WTC11 (cell line): Measurements from ENCODE around the gene LAMA3. TPM values are rescaled to one million over a fixed set of nuclear protein-coding genes. Genes with fewer than 3 reads are reported as not detected.

Experiments
- ATAC-seq: fragments of 200-7000 bp; cut with Tn5 transposase; 2 replicates; pipeline ENCODE4 v1.10.0; 2021; ENCODE audit warnings: mild to moderate bottlenecking, moderate library complexity
- CTCF ChIA-PET: fragments of 300-600 bp; sonication (Branson Sonifier 250); formaldehyde crosslinking; loops from one replicate; lab custom pipeline; 2021; ENCODE audit warnings: antibody characterized with exemption; lab: Charles Lee
- POLR2A ChIA-PET: fragments of 350-600 bp; sonication (Branson Sonifier 250); formaldehyde crosslinking; loops from one replicate; lab custom pipeline; 2021; ENCODE audit warnings: antibody characterized with exemption; lab: Charles Lee
- DNase-seq: peaks from one replicate; pipeline ENCODE4 v3.0.0; 2021; ENCODE audit warnings: low spot score
- H3K27ac Mint-ChIP-seq: 2 replicates; pipeline ENCODE4 v1.8.0; 2021; ENCODE audit warnings: mixed read lengths
- H3K27me3 Mint-ChIP-seq: 2 replicates; pipeline ENCODE4 v1.8.0; 2021; ENCODE audit warnings: low read depth, mild to moderate bottlenecking, moderate library complexity, mixed read lengths
- H3K36me3 Mint-ChIP-seq: 2 replicates; pipeline ENCODE4 v1.8.0; 2021; ENCODE audit warnings: mixed read lengths
- H3K4me1 Mint-ChIP-seq: 2 replicates; pipeline ENCODE4 v1.8.0; 2022; ENCODE audit warnings: mixed read lengths
- H3K4me3 Mint-ChIP-seq: 2 replicates; pipeline ENCODE4 v1.8.0; 2021; ENCODE audit warnings: mild to moderate bottlenecking, moderate library complexity, mixed read lengths
- H3K9me3 Mint-ChIP-seq: 2 replicates; pipeline ENCODE4 v1.8.0; 2021; ENCODE audit warnings: mixed read lengths
- CBFB ChIP-seq: sonication (generic); formaldehyde crosslinking; IDR thresholded peaks from 2 replicates; pipeline ENCODE4 v1.8.1; 2022; ENCODE audit warnings: mild to moderate bottlenecking, low read depth, missing genetic modification reagents
- EMX1 ChIP-seq: fragments of 250-450 bp; sonication (Bioruptor Pico); IDR thresholded peaks from 2 replicates; pipeline ENCODE4 v1.8.0; 2021; ENCODE audit warnings: mild to moderate bottlenecking
- GRHL2 ChIP-seq: fragments of 250-450 bp; sonication (Bioruptor Pico); IDR thresholded peaks from 2 replicates; pipeline ENCODE4 v1.8.0; 2022; ENCODE audit warnings: mild to moderate bottlenecking, moderate library complexity; ENCODE audit not compliant: insufficient replicate concordance, severe bottlenecking
- HMGA2 ChIP-seq: fragments of 250-450 bp; sonication (Bioruptor Pico); IDR thresholded peaks from 2 replicates; pipeline ENCODE4 v1.4.0; 2021; ENCODE audit warnings: mild to moderate bottlenecking, moderate library complexity
- NFE2L1 ChIP-seq: sonication (generic); formaldehyde crosslinking; IDR thresholded peaks from 2 replicates; pipeline ENCODE4 v1.8.1; 2023; ENCODE audit warnings: missing genetic modification reagents
- OVOL2 ChIP-seq: fragments of 250-450 bp; sonication (Bioruptor Pico); IDR thresholded peaks from 2 replicates; pipeline ENCODE4 v1.9.0; 2021; ENCODE audit warnings: mild to moderate bottlenecking, borderline replicate concordance
- ZNF219 ChIP-seq: sonication (generic); formaldehyde crosslinking; IDR thresholded peaks from 2 replicates; pipeline ENCODE4 v1.8.0; 2023; ENCODE audit warnings: missing genetic modification reagents, mild to moderate bottlenecking, borderline replicate concordance
- ZNF423 ChIP-seq: fragments of 250-450 bp; sonication (Bioruptor Pico); IDR thresholded peaks from 2 replicates; pipeline ENCODE4 v2.1.2; 2022; ENCODE audit warnings: mild to moderate bottlenecking, moderate library complexity
- total RNA-seq: library from RNA; stranded (reverse); gene quantifications from 3 replicates; pipeline ENCODE4 v1.2.3, GENCODE V29; 2021
- TF ChIP-seq, protein P1 (sequence below): fragments of 250-450 bp; sonication (Bioruptor Pico); IDR thresholded peaks from 2 replicates; pipeline ENCODE4 v2.1.2; 2022; ENCODE audit warnings: mild to moderate bottlenecking, moderate library complexity
- TF ChIP-seq, protein P2 (sequence below): sonication (generic); formaldehyde crosslinking; IDR thresholded peaks from 2 replicates; pipeline ENCODE4 v1.8.1; 2022; ENCODE audit warnings: low read depth, mild to moderate bottlenecking, moderate library complexity, missing genetic modification reagents, borderline replicate concordance
- TF ChIP-seq, protein P3 (sequence below): sonication (generic); formaldehyde crosslinking; IDR thresholded peaks from 2 replicates; pipeline ENCODE4 v1.8.1; 2023; ENCODE audit warnings: mild to moderate bottlenecking, missing genetic modification reagents
- TF ChIP-seq, protein P4 (sequence below): sonication (generic); formaldehyde crosslinking; IDR thresholded peaks from 2 replicates; pipeline ENCODE4 v1.8.1; 2023; ENCODE audit warnings: mild to moderate bottlenecking, missing genetic modification reagents, moderate library complexity
- TF ChIP-seq, protein P5 (sequence below): sonication (generic); formaldehyde crosslinking; IDR thresholded peaks from 2 replicates; pipeline ENCODE4 v1.8.0; 2022; ENCODE audit warnings: mild to moderate bottlenecking, missing genetic modification reagents
- TF ChIP-seq, protein P6 (sequence below): sonication (generic); formaldehyde crosslinking; IDR thresholded peaks from 2 replicates; pipeline ENCODE4 v1.8.0; 2023; ENCODE audit warnings: missing genetic modification reagents
- TF ChIP-seq, protein P7 (sequence below): sonication (generic); formaldehyde crosslinking; IDR thresholded peaks from 2 replicates; pipeline ENCODE4 v1.8.1; 2022; ENCODE audit warnings: missing genetic modification reagents, borderline replicate concordance
- TF ChIP-seq, protein P8 (sequence below): sonication (generic); formaldehyde crosslinking; IDR thresholded peaks from 2 replicates; pipeline ENCODE4 v1.8.1; 2023; ENCODE audit warnings: mild to moderate bottlenecking, missing genetic modification reagents, moderate library complexity
- TF ChIP-seq, protein P9 (sequence below): fragments of 250-450 bp; sonication (Bioruptor Pico); IDR thresholded peaks from 2 replicates; pipeline ENCODE4 v1.9.0; 2021; ENCODE audit warnings: moderate library complexity, mild to moderate bottlenecking, inconsistent platforms, borderline replicate concordance
- TF ChIP-seq, protein P10 (sequence below): sonication (generic); formaldehyde crosslinking; IDR thresholded peaks from 2 replicates; pipeline ENCODE4 v1.8.1; 2023; ENCODE audit warnings: mild to moderate bottlenecking, missing genetic modification reagents

LAMA3 gene
- total RNA-seq, 1 experiment from 2014 or later: 0.83 TPM

DNA sequence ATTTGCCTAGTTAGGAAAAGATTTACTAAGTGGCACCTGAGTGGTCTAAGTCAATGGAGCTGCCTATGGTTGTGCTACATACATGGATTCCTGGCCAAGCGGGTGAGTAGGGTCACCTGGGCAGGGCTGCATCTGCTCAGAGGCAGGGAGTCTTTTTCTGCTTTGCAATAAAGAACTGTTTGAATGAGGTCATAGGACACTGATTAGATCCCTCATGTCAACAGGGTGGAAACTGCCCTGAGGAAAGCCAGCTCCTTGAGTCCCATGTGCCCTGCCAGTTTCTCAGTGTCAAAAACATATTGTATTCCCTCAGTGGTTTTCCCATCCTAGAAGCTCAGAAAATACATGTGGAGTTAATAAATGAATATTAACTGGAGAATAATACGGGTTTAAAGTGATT, 4.6 kb downstream of the LAMA3 start (continued):
- TF ChIP-seq, protein P1, sequence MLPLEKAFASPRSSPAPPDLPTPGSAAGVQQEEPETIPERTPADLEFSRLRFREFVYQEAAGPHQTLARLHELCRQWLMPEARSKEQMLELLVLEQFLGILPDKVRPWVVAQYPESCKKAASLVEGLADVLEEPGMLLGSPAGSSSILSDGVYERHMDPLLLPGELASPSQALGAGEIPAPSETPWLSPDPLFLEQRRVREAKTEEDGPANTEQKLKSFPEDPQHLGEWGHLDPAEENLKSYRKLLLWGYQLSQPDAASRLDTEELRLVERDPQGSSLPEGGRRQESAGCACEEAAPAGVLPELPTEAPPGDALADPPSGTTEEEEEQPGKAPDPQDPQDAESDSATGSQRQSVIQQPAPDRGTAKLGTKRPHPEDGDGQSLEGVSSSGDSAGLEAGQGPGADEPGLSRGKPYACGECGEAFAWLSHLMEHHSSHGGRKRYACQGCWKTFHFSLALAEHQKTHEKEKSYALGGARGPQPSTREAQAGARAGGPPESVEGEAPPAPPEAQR (CRISPR knock-in tag): no peak
- no peak for TF ChIP-seq ZNF423 (CRISPR knock-in tag)
- TF ChIP-seq, protein P2, sequence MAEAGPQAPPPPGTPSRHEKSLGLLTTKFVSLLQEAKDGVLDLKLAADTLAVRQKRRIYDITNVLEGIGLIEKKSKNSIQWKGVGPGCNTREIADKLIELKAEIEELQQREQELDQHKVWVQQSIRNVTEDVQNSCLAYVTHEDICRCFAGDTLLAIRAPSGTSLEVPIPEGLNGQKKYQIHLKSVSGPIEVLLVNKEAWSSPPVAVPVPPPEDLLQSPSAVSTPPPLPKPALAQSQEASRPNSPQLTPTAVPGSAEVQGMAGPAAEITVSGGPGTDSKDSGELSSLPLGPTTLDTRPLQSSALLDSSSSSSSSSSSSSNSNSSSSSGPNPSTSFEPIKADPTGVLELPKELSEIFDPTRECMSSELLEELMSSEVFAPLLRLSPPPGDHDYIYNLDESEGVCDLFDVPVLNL: no peak
- TF ChIP-seq, protein P3, sequence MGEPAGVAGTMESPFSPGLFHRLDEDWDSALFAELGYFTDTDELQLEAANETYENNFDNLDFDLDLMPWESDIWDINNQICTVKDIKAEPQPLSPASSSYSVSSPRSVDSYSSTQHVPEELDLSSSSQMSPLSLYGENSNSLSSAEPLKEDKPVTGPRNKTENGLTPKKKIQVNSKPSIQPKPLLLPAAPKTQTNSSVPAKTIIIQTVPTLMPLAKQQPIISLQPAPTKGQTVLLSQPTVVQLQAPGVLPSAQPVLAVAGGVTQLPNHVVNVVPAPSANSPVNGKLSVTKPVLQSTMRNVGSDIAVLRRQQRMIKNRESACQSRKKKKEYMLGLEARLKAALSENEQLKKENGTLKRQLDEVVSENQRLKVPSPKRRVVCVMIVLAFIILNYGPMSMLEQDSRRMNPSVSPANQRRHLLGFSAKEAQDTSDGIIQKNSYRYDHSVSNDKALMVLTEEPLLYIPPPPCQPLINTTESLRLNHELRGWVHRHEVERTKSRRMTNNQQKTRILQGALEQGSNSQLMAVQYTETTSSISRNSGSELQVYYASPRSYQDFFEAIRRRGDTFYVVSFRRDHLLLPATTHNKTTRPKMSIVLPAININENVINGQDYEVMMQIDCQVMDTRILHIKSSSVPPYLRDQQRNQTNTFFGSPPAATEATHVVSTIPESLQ (CRISPR knock-in tag): no peak
- TF ChIP-seq HMGA2 (CRISPR knock-in tag): no peak
- TF ChIP-seq, all 79 proteins: peak for 0

DNA sequence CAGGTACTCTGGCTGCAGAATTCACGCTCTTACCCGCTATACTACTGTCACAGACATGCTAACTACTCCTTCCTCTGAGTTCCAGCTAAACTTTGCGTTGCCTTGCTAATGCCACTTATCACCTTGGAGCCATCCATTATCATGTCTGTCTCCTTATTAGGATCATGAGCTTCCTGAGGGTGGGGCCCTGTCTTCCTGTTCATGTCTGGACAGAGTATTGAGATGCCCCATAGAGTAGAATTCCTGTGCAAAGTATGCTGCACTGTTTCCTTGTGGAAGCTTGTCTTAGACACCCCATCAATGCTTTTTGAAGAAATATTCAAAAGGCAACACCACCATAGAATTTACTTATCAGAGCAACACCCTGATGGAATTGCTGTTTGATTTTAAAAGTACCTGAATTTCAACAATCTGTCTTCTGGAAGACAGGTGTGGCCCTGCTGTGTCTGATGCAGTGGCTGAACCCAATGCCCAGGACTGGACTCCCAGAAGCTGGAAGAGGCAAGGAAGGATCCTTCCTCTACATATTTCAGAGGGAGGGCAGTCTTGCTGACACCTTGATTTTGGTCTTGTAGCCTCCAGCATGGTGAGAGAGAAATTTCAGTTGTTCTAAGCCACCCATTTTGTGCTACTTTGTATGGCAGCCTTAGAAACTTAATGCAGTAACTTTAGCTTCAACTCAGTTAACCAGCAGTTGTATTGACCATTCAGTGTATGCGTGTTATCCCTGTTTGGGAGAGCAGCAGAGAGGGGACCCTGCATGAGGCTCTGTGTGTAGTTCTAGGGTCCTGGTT, 5.6 kb downstream of the LAMA3 start:
- Mint-ChIP-seq H3K27ac (no peak overlapping the region), H3K4me1 (peaks cover 3% of the 10 kb centered on the region; the same call in 1 of the 2 replicates), H3K9me3 (no peaks in the 10 kb centered on the region), H3K27me3 (peaks cover 21% of the 10 kb centered on the region), H3K36me3 (no peaks in the 10 kb centered on the region), H3K4me3 (no peak overlapping the region)
- ChIA-PET CTCF (interaction anchor here (4.2 kb wide), 1 partner anchor 8 kb away, joined by 18 read pairs; no protein-coding TSS in a partner anchor), POLR2A (interaction anchor here (0.7 kb wide), 1 partner anchor 73 kb away, joined by 3 read pairs; no protein-coding TSS in a partner anchor)
- ATAC-seq (no peak), DNase-seq (no peak)
- TF ChIP-seq, protein P4, sequence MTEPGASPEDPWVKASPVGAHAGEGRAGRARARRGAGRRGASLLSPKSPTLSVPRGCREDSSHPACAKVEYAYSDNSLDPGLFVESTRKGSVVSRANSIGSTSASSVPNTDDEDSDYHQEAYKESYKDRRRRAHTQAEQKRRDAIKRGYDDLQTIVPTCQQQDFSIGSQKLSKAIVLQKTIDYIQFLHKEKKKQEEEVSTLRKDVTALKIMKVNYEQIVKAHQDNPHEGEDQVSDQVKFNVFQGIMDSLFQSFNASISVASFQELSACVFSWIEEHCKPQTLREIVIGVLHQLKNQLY: no peak
- no peak for TF ChIP-seq ZNF423 (CRISPR knock-in tag)
- no peak for TF ChIP-seq EMX1 (CRISPR knock-in tag)
- TF ChIP-seq, protein P5, sequence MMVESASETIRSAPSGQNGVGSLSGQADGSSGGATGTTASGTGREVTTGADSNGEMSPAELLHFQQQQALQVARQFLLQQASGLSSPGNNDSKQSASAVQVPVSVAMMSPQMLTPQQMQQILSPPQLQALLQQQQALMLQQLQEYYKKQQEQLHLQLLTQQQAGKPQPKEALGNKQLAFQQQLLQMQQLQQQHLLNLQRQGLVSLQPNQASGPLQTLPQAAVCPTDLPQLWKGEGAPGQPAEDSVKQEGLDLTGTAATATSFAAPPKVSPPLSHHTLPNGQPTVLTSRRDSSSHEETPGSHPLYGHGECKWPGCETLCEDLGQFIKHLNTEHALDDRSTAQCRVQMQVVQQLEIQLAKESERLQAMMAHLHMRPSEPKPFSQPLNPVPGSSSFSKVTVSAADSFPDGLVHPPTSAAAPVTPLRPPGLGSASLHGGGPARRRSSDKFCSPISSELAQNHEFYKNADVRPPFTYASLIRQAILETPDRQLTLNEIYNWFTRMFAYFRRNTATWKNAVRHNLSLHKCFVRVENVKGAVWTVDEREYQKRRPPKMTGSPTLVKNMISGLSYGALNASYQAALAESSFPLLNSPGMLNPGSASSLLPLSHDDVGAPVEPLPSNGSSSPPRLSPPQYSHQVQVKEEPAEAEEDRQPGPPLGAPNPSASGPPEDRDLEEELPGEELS (CRISPR knock-in tag): no peak
- TF ChIP-seq, protein P6, sequence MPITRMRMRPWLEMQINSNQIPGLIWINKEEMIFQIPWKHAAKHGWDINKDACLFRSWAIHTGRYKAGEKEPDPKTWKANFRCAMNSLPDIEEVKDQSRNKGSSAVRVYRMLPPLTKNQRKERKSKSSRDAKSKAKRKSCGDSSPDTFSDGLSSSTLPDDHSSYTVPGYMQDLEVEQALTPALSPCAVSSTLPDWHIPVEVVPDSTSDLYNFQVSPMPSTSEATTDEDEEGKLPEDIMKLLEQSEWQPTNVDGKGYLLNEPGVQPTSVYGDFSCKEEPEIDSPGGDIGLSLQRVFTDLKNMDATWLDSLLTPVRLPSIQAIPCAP: no peak
- no peak for TF ChIP-seq OVOL2 (CRISPR knock-in tag)

DNA sequence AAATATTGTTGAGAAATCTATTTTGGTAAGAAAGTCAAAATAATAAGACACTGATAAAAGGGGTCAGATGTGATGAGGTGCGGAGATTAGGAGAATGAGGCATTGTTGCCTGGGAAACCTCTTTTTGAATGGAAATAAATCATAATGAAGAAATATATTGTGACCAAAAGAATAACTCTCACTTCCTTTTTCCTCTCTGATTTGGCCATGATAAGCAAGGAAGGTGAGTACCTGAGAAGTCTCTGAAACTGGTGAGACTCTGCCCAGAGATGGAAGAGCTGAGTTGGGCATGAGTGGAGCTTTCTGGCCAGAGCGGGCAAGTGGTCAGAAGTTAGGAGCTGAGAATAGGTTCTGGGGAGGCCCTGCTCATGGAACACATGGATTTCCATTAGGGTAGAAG, 11.8 kb downstream of the LAMA3 start:
- no peaks in the 10 kb centered on the region for H3K36me3 Mint-ChIP-seq
- no peaks in the 10 kb centered on the region for H3K27me3 Mint-ChIP-seq
- H3K4me3 Mint-ChIP-seq: no peak overlapping the region
- no peak for DNase-seq
- no peaks in the 10 kb centered on the region for H3K4me1 Mint-ChIP-seq
- TF ChIP-seq, protein P7, sequence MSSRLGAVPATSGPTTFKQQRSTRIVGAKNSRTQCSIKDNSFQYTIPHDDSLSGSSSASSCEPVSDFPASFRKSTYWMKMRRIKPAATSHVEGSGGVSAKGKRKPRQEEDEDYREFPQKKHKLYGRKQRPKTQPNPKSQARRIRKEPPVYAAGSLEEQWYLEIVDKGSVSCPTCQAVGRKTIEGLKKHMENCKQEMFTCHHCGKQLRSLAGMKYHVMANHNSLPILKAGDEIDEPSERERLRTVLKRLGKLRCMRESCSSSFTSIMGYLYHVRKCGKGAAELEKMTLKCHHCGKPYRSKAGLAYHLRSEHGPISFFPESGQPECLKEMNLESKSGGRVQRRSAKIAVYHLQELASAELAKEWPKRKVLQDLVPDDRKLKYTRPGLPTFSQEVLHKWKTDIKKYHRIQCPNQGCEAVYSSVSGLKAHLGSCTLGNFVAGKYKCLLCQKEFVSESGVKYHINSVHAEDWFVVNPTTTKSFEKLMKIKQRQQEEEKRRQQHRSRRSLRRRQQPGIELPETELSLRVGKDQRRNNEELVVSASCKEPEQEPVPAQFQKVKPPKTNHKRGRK (CRISPR knock-in tag): no peak
- TF ChIP-seq ZNF219 (CRISPR knock-in tag) (no peak), GRHL2 (CRISPR knock-in tag) (no peak), NFE2L1 (CRISPR knock-in tag) (no peak), CBFB (CRISPR knock-in tag) (no peak)
- TF ChIP-seq, protein P8, sequence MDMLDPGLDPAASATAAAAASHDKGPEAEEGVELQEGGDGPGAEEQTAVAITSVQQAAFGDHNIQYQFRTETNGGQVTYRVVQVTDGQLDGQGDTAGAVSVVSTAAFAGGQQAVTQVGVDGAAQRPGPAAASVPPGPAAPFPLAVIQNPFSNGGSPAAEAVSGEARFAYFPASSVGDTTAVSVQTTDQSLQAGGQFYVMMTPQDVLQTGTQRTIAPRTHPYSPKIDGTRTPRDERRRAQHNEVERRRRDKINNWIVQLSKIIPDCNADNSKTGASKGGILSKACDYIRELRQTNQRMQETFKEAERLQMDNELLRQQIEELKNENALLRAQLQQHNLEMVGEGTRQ (CRISPR knock-in tag): no peak
- TF ChIP-seq, protein P9, sequence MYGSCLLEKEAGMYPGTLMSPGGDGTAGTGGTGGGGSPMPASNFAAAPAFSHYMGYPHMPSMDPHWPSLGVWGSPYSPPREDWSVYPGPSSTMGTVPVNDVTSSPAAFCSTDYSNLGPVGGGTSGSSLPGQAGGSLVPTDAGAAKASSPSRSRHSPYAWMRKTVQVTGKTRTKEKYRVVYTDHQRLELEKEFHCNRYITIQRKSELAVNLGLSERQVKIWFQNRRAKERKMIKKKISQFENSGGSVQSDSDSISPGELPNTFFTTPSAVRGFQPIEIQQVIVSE: no peak
- TF ChIP-seq, protein P10, sequence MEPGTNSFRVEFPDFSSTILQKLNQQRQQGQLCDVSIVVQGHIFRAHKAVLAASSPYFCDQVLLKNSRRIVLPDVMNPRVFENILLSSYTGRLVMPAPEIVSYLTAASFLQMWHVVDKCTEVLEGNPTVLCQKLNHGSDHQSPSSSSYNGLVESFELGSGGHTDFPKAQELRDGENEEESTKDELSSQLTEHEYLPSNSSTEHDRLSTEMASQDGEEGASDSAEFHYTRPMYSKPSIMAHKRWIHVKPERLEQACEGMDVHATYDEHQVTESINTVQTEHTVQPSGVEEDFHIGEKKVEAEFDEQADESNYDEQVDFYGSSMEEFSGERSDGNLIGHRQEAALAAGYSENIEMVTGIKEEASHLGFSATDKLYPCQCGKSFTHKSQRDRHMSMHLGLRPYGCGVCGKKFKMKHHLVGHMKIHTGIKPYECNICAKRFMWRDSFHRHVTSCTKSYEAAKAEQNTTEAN (CRISPR knock-in tag): no peak
- TF ChIP-seq, all 79 proteins: peak for 0
- Mint-ChIP-seq H3K27ac (no peak overlapping the region), H3K9me3 (no peaks in the 10 kb centered on the region)
- ChIA-PET CTCF (interaction anchor here (1.4 kb wide), 1 partner anchor 9 kb away, joined by 3 read pairs; no protein-coding TSS in a partner anchor), POLR2A (no interaction called here)
- ATAC-seq: no peak
